KMS-11 (cell line): Measurements from ENCODE around the gene CSH2.
"Not testable (repeated sequence)": the region's sequence is repeated elsewhere in the genome, so short reads cannot be mapped to it uniquely, and the experiment has no call there.

Source experiments
- H2AFZ ChIP-seq: fragments of 200-600 bp; sonication (generic); 2 replicates; pipeline ENCODE4 v1.6.1; 2016; ENCODE audit warnings: antibody characterized with exemption, mixed run types, low read depth
- H3K27ac ChIP-seq: fragments of 200-600 bp; sonication (generic); 2 replicates; pipeline ENCODE4 v1.6.1; 2016; ENCODE audit warnings: mild to moderate bottlenecking, mixed run types
- H3K27me3 ChIP-seq: fragments of 200-600 bp; sonication (generic); 2 replicates; pipeline ENCODE4 v1.6.1; 2017; ENCODE audit warnings: mild to moderate bottlenecking, low read depth, mixed run types, moderate library complexity; ENCODE audit not compliant: insufficient read depth
- H3K36me3 ChIP-seq: fragments of 200-600 bp; sonication (generic); 2 replicates; pipeline ENCODE4 v1.6.1; 2017; ENCODE audit warnings: mild to moderate bottlenecking, mixed run types; ENCODE audit not compliant: insufficient read depth
- H3K4me1 ChIP-seq: fragments of 200-600 bp; sonication (generic); 2 replicates; pipeline ENCODE4 v1.6.1; 2016; ENCODE audit warnings: mild to moderate bottlenecking, low read depth, mixed run types; ENCODE audit not compliant: poor library complexity, severe bottlenecking
- H3K4me2 ChIP-seq: fragments of 200-600 bp; sonication (generic); 2 replicates; pipeline ENCODE4 v1.7.0; 2016; ENCODE audit warnings: mild to moderate bottlenecking, mixed run types
- H3K4me3 ChIP-seq: fragments of 200-600 bp; sonication (generic); IDR thresholded peaks from 2 replicates; pipeline ENCODE4 v1.6.1; 2017; ENCODE audit warnings: low read depth, low read length, mixed read lengths; ENCODE audit not compliant: insufficient read depth
- H3K79me2 ChIP-seq: fragments of 200-600 bp; sonication (generic); 2 replicates; pipeline ENCODE4 v1.6.1; 2016; ENCODE audit warnings: low read depth, mixed run types; ENCODE audit not compliant: insufficient read depth
- H3K9ac ChIP-seq: fragments of 200-600 bp; sonication (generic); 2 replicates; pipeline ENCODE4 v1.6.1; 2016; ENCODE audit warnings: mild to moderate bottlenecking, mixed run types
- H4K20me1 ChIP-seq: fragments of 200-600 bp; sonication (generic); 2 replicates; pipeline ENCODE4 v1.6.1; 2016; ENCODE audit warnings: mild to moderate bottlenecking, mixed run types; ENCODE audit not compliant: insufficient read depth
- TF ChIP-seq, protein P1 (sequence below): fragments of 200-600 bp; sonication (generic); conservative IDR thresholded peaks from 2 replicates; pipeline ENCODE4 v1.6.1; 2017; ENCODE audit warnings: low read depth, mild to moderate bottlenecking, antibody characterized with exemption, low read length, moderate library complexity, mixed read lengths

The CSH2 gene

DNA sequence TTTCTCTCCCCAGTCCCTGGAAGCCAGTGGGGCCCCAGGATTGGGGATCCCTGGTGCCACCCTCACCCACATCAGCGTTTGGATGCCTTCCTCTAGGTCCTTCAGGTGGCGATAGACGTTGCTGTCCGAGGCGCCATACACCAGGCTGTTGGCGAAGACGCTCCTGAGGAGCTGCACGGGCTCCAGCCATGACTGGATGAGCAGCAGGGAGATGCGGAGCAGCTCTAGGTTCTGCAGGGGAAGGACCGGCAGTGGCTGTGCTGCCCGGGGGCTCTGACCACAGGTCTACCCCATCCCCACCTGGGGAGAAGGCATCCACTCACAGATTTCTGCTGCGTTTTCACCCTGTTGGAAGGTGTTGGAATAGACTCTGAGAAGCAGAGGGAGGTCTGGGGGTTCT lies 7.2 kb upstream of the CSH2 start:
- no peaks in the 10 kb centered on the region for H3K4me1 ChIP-seq
- H3K79me2 ChIP-seq, result no peaks in the 10 kb centered on the region
- H3K4me2 ChIP-seq, result no peak overlapping the region
- no peak overlapping the region for H2AFZ ChIP-seq
- no peak overlapping the region for H3K9ac ChIP-seq
- H3K4me3 ChIP-seq, result no peak overlapping the region
- peaks cover 37% of the 10 kb centered on the region for H3K27me3 ChIP-seq
- H3K36me3 ChIP-seq, result no peaks in the 10 kb centered on the region
- H3K27ac ChIP-seq, result no peak overlapping the region
- TF ChIP-seq, protein P1, sequence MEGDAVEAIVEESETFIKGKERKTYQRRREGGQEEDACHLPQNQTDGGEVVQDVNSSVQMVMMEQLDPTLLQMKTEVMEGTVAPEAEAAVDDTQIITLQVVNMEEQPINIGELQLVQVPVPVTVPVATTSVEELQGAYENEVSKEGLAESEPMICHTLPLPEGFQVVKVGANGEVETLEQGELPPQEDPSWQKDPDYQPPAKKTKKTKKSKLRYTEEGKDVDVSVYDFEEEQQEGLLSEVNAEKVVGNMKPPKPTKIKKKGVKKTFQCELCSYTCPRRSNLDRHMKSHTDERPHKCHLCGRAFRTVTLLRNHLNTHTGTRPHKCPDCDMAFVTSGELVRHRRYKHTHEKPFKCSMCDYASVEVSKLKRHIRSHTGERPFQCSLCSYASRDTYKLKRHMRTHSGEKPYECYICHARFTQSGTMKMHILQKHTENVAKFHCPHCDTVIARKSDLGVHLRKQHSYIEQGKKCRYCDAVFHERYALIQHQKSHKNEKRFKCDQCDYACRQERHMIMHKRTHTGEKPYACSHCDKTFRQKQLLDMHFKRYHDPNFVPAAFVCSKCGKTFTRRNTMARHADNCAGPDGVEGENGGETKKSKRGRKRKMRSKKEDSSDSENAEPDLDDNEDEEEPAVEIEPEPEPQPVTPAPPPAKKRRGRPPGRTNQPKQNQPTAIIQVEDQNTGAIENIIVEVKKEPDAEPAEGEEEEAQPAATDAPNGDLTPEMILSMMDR, result no peak
- no peaks in the 10 kb centered on the region for H4K20me1 ChIP-seq

DNA sequence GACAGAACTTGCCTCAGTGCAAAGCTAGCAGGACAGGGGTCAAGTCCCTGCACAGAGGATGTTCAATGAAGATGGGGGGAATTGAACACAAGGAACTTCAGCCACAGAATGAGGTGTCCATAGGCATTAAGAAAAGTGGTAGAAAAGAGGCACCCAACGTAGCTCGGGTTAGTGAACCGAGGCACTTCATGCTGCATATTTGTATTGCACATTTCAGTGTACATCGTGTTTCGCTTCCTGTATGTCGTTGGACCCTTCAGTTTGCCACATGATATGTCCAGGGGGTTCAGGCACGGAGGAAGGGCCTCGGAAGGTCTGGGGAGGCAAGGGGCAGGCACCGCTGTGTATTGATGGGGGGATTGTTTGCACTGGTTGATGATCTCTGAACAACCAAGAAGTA lies 4.9 kb upstream of the CSH2 start:
- not testable (repeated sequence) for H3K4me2 ChIP-seq, H3K4me1 ChIP-seq, H3K36me3 ChIP-seq, H2AFZ ChIP-seq, H3K4me3 ChIP-seq, H3K79me2 ChIP-seq, H4K20me1 ChIP-seq, H3K9ac ChIP-seq, H3K27ac ChIP-seq
- H3K27me3 ChIP-seq, result peaks cover 37% of the 10 kb centered on the region

DNA sequence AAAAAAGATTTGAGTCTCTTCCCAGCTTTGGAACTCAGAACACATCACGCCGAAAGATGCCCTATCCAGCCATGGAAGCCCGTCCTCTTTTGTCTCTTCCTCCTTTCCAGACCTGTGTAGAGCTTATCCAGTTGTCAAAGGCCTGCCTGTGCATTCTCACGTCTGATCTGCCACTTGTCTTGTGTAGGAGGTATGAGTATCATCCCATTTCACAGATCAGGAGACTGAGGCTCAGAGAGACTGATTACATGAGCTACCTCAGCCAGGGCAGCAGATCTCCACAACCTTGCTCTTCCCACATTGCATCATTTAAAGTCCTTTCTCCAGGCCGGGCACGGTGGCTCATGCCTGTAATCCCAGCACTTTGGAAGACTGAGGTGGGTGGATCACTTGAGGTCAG lies 1.2 kb upstream of the CSH2 start:
- not testable (repeated sequence) for H4K20me1 ChIP-seq, H3K4me2 ChIP-seq, H3K36me3 ChIP-seq, H3K4me1 ChIP-seq, H3K79me2 ChIP-seq, H3K27ac ChIP-seq, H3K9ac ChIP-seq, H2AFZ ChIP-seq, H3K4me3 ChIP-seq
- peaks cover 25% of the 10 kb centered on the region; the same call in 1 of the 2 replicates for H3K27me3 ChIP-seq

DNA sequence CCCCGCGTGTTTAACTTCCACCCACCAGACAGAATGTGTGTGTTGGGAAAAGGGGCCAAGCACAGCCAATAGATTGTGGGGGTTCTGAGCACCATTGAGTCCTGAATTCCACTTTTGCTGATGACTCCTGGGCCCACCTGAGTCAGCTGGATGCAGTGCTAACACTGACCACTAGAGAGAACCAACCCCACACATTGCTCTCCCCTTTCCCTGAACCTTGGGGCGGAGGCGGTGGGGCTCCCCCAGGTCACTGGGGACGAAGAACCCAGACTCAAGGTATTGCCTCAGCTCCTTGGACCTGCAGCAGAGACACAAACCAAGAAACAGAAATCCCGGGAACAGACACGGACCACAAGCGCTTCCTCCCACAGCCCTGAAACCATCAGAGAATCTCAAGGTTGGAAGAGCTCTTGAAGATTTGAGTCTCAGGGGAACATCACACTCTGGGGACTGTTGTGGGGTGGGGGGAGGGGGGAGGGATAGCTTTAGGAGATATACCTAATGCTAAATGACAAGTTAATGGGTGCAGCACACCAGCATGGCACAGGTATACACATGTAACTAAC lies 667 bp upstream of the CSH2 start:
- peaks cover 23% of the 10 kb centered on the region; the same call in 1 of the 2 replicates for H3K27me3 ChIP-seq
- H3K27ac ChIP-seq, H3K4me2 ChIP-seq, H3K36me3 ChIP-seq, H2AFZ ChIP-seq, H3K79me2 ChIP-seq, H3K9ac ChIP-seq, H3K4me3 ChIP-seq, H4K20me1 ChIP-seq, H3K4me1 ChIP-seq: not testable (repeated sequence)

DNA sequence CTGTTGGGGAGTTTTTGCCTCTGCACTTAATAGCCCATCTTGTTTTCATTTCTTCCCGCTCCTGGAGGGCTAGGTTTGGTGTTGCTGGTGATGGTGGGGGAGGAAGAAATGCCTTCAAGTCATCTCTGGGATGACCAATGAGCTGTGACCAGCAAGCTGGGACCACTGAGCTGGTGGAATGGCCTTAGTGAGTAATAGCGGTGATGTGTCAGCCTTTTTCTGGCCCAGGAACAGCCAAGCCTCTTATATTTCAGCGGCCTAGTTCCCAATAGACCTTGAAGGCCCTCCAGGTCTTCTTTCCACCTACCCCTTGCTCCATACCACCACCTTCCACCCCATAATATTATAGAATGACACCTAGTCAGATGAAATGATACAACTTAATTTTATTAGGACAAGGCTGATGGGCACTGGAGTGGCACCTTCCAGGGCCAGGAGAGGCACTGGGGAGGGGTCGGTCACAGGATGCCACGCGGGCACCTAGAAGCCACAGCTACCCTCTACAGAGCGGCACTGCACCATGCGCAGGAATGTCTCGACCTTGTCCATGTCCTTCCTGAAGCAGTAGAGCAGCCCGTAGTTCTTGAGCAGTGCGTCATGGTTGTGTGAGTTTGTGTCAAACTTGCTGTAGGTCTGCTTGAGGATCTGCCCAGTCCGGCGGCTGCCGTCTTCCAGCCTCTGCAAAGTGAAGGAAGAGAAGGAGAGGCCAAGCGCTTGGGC lies 1.7 kb downstream of the CSH2 start:
- H4K20me1 ChIP-seq, H3K4me3 ChIP-seq, H3K27me3 ChIP-seq, H3K4me2 ChIP-seq, H2AFZ ChIP-seq, H3K79me2 ChIP-seq, H3K27ac ChIP-seq, H3K4me1 ChIP-seq, H3K36me3 ChIP-seq, H3K9ac ChIP-seq: not testable (repeated sequence)

DNA sequence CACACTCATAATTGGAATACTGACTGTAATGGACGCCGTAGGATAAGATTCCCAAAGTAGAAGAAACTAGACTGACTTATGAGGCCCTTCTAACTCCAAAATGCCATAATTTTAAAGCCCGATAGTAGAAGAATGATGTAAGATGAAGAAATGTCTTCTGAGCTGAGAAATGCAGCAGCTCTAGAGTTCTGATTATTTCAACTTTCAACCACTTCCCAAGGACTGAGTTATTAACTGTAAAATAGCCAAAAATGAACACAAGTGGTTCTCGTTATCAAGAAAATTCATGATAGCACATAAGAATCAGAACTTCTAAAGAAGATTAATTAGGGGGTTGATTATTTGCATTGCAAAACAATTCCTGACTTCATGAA lies 3.2 kb downstream of the CSH2 start:
- not testable (repeated sequence) for H3K79me2 ChIP-seq, H3K9ac ChIP-seq, H3K4me3 ChIP-seq, H2AFZ ChIP-seq, H3K4me1 ChIP-seq, H3K36me3 ChIP-seq, H3K27ac ChIP-seq, H3K4me2 ChIP-seq, H4K20me1 ChIP-seq, H3K27me3 ChIP-seq

DNA sequence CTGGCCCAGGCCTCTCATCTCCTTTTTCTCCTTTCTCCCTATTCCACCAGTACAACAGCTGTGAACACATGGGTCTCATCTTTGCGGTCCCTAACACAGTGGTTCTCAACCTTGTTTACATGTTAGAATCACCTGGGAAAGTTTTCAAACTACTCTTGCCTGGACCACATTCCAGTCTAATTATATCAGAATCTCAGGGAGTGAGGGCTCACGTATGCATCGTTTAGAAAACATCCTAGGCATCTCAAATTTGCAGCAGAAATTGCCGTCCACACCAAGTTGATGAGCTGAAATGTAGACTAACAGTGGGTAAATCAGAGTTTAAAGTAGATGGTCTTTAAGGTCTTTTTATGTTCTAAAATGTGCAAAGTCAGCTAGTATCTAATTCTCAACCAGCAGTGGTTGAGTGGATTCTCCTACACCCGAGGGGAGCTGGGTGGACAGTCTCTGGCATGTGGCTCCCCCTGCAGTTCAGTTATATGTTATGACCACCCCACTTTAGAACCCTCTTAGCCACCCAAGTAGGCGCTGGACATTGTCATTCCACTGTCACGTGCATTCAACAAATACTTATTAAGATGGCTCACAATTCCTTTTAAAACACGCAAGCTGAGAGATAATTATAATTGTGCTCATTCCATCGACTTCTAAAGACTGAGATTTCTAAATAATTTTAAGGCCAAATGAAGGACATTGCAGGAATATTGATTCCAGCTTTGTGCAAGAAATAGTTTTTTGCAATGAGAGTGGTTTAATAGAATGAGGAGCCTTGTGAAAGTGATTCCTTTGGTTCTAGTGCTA lies 3.8 kb downstream of the CSH2 start:
- H4K20me1 ChIP-seq, H3K4me2 ChIP-seq, H2AFZ ChIP-seq, H3K4me1 ChIP-seq, H3K27me3 ChIP-seq, H3K27ac ChIP-seq, H3K9ac ChIP-seq, H3K79me2 ChIP-seq, H3K4me3 ChIP-seq, H3K36me3 ChIP-seq: not testable (repeated sequence)

DNA sequence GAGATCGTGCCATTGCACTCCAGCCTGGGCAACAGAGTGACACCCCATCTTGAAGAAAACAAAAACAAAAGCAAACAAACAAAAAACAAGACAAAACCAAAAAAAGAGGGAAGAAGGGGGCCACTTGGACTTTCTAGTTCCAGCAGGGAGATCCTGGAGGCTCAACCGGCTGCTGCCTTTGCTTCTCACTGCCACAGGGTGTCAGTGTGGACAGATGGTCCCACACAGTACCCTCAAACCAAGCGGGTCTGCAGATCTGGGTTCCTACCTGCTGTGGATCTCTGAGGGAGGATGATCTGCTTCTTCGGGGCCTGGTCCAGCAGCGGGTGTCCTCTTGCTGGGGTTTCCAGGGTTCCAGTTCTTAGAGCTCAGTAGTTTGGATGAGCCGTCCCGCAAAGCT lies 6.9 kb downstream of the CSH2 start:
- not testable (repeated sequence) for H3K27ac ChIP-seq, H3K4me1 ChIP-seq, H3K9ac ChIP-seq, H3K36me3 ChIP-seq, H4K20me1 ChIP-seq, H3K27me3 ChIP-seq, H3K79me2 ChIP-seq, H3K4me3 ChIP-seq
- Histone ChIP-seq H3K4me2 (peak overlapping the region; percentile 16; the same call in 1 of the 2 replicates), H2AFZ (peak overlapping the region; percentile 39; the same call in 1 of the 2 replicates)
